Stimulated activated CD8-positive, alpha-beta memory T cell treated with anti-CD3 and anti-CD28 coated beads, Interleukin-4, amount 100 ng/mL, for 48 hours (primary cell): ENCODE measurements around the gene ADM5.

Experiments used
- DNase-seq: peaks from one replicate; pipeline ENCODE4 v3.0.0-alpha.2; 2020

The ADM5 gene

GRCh38 chr19:49658566-49659442 is 30.6 kb upstream of the ADM5 start:
- DNase-seq: no peak

DNA sequence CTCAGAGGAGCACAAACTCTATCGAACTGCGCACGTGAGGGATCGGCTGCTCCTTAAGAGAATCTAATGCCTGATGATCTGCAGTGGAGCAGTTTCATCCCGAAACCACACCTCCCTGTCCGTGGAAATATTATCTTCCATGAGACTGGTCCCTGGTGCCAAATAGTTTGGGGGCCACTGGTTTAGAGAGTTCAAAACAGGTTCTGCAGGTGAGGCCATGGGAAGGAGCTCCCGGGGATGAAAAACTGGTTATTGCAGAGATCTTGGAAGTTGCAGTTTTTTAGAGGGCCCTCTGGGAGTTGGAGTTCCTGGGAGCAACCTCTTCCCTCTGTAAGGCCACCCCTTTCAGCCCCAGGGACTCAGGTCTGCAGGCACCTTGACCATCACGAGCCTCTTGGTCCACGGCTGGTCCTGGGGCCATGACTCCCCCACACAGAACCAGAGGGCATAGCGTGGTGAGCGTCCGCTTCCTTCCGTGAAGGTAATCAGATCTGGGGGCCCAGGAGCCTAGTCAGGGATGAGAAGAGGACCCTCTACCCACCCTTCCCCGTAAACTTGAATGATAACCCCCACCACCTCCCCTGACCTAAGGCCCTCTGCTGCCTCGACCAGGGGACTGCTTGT is 28.9 kb upstream of the ADM5 start:
- DNase-seq: no peak

DNA sequence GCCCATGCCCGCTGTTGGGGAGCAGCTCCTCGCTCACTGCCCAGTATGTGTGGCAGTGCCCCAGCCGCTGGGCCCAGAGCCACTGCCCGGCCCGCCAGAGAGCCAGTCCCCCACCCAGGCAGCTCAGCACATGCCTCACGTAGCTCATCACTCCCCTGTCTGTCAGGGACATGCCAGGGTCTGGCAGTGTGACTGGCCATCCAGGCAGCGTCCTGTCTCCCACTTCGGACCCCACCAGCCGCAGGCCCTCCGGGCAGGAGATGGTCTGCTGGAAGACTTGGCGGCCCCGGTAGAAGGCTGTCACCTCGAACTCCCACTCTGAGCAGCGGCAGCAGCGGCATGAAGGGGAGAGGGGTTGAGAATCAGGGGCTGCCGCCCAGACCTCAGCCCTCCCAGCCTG is 27.4 kb upstream of the ADM5 start:
- no peak for DNase-seq

- no peak for DNase-seq
Observed at GRCh38 chr19:49663224-49663623, 26.2 kb upstream of the ADM5 start.

DNA sequence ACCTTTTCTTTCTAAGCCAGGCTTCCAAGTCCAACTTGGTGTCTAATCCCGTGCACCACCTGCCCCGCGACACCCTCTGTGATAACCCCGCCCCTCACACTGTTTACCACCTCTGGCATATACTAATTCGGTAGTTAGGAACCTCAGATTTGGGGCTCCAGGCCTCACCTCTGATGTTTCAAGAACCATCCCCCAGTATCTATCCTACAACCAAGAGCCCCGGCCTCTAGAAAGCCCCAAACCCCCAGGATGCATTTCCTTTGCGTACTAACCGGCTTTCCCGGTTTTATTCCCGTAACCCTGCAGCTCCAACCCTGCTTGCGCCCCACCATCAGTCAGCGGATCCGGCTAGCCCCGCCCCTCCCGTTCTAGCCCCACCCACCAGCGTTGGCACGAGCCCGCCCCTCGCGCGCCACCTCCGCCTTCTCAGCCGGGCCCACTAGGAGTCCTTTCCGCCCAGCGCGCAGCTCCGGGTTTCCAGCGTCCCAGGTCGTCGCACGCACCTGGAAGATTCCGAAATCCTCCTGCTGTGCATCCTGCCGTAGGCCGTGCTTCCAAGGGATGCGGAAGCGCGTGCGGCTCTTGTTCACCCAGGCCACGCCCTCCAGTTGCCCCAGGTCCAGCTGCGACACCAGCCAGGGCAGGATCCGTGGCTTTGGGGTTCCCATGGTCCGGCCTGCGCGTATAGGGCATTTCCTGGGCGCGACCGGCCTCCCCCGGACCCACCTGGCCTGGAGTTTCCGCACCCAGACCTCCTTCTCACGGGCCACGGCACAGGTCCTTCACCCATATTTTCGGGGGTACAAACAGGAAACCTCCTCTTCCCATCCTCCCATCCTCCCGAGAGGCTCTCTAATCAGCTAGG is 25.0 kb upstream of the ADM5 start:
- peak; percentile 97 for DNase-seq

DNA sequence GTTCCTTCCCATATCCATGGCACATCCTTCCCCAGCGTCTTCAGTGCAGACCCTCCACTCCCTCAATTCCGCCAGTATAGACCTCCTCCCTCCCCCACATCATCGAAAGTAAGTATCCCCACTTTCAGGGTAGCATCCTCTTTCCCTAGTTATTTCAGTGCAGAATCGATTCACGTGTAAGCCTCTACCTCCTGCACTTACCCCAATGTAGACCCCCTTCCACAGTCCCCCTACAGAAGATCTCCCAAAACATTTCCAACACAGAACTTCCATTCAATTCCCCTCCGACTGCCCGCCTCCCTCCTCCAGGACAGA is 24.4 kb upstream of the ADM5 start:
- no peak for DNase-seq

DNA sequence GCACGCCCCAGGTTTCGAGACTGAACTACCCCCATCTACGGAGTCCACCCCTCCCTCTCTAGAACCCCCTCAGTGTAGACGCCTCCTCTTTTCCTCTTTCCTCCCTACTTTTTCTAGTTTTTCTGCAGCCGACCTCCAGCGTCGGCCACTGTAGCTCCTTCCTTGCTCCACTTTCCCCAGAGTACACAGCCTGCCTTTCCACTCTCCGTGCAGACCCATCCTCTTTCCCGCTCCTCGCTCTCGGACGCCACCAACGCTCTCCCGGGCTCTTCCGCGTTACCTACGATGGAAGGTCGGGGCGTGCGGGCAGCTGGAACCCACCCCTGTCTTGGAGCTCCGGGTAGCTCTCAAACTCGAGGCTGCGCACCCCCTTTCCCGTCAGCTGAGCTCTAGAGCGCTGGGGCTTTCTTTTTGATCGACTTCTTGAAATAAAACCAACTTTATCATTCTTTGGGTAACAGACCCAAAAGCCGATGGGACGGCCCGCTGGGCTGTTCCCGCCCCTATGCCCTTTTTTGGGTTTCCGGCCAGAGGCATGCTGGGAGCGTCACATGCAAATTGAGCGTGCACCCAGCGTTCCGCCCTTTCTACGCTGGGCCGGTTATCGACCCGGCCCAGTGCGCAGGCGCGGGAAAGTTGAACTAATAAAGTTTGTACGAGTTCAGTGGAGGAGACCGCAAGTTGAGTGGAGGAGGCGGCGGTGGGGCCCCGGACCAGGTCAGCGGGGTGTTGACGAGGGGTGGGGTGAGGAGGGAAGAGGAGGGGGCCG is 23.9 kb upstream of the ADM5 start, which contains the start of the genes BCL2L12 and IRF3:
Gene BCL2L12 (plus strand): TSS at position 583 of the 769 bp plus-strand sequence. CDS start 760 bp downstream, outside the sequence.
Gene IRF3 (minus strand): TSS at position 507 of the 769 bp plus-strand sequence. CDS start 1,019 bp downstream, outside the sequence.
- DNase-seq: peak; percentile 99

DNA sequence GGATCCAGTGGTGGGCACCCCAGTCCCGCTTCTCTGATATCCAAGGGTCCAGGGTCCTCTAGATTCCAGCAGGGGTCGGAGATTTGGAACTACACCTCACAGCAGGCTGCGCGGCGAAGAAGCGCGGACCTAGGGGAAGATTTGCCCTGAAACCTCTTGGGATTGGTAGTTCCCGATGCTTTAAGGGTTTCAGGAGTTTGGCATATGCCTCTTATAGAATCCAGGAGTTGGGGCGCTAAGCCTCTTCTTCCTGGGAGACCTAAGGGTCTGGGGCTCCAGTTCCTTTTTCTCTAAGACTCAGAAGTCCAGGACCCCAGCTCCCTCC is 23.3 kb upstream of the ADM5 start:
- DNase-seq: no peak

DNA sequence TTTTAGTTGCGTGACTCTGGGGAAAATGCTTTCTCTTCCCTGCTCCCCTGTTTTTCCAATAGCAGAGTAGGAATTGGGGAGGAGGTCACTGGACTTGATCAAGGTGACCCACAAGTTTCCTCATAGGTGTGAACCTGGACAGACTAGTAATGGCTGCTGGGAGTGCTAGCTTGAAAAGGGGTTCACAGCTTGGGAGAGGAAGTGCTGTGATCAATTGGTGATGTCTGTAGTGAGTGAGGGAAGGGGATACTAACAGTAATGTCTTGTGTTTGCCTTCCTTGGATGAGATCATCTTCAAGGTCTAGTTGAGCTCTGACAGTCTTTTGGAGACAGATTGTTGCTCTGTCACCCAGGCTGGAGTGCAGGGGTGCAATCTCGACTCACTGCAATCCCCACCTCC is 21.9 kb upstream of the ADM5 start:
- DNase-seq: no peak

DNA sequence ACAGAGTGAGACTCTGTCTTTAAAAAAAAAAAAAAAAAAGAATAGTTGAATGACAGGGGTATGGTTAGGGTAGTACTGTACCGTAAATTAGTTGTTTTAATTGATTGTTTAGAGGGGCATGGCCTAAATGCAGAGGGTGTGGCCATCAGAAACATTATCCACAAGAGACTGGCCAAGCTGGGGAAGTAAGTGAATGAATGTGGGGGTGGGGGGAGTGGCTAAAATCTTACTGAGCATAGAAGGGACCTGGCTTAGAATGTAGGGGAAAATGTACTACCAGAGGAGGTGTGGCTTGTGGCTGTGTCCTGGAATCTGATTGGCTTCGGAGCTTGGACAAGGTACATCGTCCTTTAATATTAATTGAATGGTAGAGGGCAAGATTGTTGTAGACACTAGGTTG is 19.9 kb upstream of the ADM5 start:
- DNase-seq: no peak

DNA sequence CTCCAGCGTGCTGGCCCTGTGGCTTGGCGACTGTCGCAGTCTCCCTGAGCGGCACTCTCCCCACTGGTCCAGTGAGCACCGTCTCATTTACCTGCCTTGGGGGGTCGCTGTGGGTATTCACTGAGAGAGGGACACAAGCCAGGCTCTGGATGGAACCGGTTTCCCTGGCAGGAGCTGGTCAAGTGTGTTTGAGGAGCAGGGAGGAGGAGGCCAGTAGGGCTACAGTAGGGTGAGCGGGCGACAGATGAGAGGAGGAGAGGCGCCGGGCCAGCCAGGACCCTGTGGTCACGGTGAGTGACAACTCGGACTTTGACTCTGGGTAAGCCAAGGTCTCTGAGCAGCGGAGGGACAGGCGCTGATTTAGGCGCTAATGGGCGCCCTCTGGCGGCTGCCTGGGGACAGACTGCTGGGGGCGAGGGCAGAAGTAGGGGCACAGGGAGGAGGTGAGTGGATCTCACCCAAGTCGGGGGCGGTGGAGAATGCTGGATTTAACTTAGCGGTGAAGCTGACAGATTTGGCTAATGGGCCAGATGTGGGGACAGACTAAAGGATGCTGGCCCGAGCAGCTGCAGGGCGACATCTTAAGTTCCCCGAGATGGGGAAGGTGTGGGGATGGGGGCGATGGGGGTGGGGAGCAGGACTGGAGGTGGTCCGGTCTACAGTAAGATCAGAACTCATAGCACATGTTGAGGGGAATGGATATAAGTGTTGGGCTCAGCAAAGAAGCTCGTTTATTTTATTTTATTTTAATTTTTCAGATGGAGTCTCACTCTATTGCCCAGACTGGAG is 17.1 kb upstream of the ADM5 start:
- peak; percentile 87 for DNase-seq

DNA sequence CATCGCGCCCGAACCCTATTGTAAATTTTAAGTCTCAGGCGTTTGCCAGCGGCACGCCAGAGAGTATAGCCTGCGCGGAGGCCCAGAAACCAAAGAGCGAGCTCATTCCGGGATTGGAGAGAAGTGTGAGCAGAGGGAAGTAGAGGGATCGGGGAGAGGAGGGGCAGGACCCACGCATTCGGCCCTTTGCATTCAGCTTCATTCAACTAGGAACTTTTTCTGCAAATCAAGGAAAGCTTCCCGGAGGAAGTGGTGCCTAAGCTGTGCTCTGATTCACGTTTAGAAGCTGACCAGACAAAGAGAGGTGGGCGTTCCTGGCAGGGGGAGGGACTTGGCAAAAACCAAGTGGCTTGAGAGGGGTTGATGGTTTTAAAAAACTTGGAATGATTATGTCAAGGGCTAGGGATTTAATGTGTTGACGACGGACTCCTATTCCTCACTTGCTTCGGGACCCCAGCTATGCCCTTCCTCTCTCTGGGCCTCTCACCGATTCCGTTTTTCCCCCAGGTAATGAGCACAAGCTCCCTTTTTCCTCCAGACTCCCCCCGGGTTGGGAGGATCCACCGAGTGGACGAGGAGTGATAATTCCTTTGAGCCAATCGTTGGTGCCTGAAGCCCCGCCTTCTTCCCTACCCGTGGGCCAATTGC is 13.1 kb upstream of the ADM5 start:
- no peak for DNase-seq

DNA sequence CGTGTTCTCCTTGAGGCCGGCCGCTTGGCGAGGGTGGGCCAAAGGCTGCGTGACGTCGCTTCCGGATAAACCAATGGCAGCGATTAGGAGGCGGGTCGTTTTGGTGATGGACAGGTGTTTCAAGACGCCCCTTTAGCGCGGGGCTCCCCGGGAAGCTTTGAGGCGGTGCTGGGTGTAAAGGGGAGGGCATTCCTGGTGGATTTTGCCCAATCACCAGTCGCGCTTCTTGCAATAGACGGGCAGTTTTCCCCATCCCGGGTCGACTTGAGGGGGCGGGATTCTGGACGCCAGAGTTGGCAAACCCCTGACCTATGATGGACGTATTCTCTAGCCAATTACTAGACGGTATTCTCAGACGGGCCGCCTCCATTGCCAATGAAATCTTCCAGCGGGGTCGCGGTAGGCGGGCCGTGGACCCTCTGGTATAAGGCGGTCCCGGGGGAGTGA is 12.6 kb upstream of the ADM5 start:
- DNase-seq: peak; percentile 99

GRCh38 chr19:49677231-49677900 is 12.0 kb upstream of the ADM5 start, which contains the start of gene PRMT1:
PRMT1 (plus strand) TSS chr19:49677271; CDS start chr19:49677281, 10 bp downstream.
- DNase-seq: peak; percentile 67

GRCh38 chr19:49677901-49678674 is 11.3 kb upstream of the ADM5 start:
- DNase-seq: peak; percentile 88

DNA sequence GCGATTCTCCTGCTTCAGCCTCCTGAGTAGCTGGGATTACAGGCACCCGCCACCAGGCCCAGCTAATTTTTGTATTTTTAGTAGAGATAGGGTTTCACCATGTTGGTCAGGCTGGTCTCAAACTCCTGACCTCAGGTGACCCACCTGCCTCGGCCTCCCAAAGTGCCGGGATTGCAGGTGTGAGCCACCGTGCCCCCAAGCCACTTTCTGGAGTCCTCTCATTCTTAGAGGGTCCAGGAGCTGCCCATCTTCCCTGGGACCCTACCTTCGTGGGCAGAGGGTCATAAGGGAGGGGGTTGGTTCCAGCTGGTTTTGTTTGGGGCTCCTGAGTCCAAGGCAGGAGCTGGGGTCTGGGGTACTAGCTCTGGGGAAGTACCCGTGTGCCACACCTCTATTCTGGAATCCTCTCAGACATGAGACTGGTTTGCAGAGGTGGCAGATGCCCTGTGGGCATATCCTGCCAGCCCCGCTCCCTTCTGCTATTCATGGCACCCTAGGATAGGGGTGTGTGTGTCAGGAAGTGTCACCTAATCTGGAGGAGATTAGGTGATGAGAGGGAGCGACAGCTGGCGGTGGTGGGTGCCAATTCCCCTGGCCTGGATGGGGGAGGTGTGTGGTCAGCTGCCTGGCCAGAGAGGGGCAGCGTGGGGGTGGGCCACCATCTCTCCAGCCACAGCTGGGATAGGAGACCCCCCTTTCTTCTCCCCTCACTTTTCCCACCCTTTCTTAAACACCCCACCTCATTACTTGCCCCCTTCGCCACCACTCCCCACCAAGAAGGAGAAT is 10.2 kb upstream of the ADM5 start:
- DNase-seq: no peak

- DNase-seq: no peak
Observed at GRCh38 chr19:49679771-49680413, 9.5 kb upstream of the ADM5 start.
